ENCODE measurements around the gene CEBPA.

The CEBPA gene

DNA sequence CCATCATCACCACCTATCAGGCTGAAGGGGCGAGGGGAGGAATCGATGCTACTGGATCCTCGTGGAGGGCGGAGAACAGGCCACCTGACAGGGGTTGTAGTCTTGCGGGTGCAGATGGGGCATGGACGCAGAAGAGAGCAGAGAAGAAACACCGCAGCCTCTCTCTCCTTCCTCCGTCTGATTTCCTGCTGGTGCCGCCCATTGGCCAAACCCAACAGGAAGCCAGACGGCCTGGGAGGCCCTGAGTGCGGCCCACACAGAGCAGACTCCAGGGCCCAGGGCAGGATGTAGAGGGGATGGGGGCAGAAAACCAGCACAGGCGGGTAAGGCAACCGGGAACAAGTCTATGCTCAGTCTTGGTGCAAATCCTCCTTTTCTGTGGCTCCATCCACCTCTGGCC lies 15.4 kb downstream of the CEBPA start:
- DNase-seq: peak in 2 of 5 experiments; percentile 6 to 42

DNA sequence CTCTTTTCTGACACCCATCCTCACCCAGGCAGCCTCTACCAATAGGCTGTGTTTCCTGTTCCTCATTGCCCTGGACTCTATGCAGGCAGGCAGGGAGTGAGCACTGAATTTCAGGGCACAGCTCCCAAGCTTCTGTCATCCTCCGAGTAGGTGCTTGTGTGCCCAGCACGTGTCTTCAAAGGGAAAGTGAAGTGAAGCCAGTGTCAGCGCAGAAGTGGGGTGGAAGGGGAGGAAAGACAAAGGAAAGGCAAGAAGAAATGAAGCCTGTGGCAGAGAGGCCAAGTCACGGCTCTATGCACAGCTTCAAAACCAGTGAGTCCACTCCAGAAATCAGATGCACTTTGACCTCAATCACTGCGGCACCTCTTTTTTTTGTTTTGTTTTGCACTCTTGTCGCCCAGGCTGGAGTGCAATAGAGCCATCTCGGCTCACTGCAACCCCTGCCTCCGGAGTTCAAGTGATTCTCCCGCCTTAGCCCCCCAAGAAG lies 16.9 kb downstream of the CEBPA start:
- DNase-seq: no peak

DNA sequence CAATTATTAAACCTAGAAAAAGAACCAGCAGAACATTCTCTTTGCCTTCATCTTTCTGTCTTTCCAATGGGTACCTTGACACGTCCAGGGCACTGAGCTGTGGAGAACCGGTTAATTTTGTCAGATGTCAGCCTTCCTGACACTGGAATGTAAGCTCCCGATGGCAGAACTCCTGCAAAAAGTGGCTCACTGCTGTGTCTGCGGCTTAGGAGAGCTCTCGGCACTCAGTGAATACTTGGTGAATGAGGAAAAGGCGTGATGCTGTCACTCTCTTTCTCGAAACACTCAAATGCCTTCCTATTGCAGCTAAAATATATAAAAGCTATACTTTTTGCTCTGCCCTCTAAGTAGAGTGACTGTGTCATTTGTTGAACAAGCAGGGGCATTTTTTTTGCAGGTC lies 17.6 kb downstream of the CEBPA start:
- no peak for DNase-seq

DNA sequence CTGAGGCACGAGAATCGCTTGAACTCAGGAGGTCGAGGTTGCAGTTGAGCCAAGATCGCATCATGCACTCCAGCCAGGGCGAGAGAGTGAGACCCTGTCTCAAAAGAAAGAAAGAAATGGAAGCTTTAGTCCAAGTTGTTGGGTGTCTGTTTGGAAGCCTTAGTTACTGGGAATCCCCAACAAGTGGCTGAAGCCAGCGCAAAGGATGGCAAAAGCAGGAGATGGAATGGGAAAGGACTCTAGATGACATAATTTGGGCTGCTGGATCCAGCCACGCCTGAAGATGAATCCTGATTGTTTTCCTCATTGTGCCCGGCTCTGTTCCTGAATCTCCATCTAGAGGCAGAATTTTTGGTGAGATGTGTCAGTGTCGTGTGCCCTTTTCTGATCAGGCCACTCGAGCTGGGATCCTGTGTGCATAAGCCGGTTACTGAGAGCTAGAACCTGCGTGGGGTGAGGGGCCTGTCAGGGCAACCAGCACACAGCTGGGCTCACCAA lies 18.1 kb downstream of the CEBPA start:
- no peak for DNase-seq

DNA sequence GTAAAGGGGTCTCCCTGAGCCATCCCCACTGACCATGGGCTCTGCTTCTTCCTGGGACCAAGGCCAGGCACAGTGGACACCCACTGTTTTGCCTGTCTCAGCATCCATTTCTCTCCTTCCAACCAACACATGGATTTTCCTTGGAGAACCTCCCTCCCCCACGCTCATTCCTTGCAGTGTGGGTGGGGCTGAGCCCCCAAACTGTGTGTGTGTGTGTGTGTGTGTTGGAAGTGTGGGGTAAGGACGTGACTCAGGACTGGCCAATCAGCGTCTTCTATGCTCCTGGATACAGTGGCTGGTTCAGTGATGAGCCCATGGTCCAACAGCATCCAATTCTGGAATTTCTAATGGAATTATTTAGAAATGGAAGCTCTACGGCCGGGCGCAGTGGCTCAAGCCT lies 18.7 kb downstream of the CEBPA start:
- DNase-seq: no peak

DNA sequence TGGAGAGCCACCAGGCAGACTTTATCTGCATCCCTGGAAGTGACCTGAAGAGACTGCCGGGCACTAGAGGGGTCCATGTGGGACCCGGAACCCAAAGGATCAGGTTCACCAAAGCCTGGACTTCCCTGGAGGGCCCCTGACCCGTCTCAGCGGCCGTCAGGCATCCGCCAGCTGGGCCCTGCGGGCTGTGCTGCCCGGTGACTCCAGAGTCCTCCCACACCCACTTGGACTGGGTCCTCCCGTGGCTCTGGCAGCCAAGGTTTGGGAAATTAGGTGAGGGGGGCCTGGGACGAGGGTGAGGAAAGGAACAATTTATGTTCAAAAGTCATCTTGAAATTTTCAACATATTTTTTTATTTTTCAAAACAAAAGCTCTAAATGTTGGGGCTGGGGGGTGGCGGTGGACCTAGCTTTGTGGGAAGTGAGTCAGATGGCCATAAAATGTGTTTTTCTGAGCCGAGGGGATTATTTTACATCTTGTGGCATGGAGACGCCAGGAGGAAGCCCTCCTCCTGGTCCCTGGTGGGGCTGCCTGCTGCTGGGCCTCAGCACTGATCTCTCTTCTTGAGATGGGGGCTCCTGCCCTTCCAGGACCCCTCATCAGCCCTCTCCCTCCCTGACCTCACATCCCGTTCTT lies 20.2 kb downstream of the CEBPA start:
- no peak for DNase-seq

DNA sequence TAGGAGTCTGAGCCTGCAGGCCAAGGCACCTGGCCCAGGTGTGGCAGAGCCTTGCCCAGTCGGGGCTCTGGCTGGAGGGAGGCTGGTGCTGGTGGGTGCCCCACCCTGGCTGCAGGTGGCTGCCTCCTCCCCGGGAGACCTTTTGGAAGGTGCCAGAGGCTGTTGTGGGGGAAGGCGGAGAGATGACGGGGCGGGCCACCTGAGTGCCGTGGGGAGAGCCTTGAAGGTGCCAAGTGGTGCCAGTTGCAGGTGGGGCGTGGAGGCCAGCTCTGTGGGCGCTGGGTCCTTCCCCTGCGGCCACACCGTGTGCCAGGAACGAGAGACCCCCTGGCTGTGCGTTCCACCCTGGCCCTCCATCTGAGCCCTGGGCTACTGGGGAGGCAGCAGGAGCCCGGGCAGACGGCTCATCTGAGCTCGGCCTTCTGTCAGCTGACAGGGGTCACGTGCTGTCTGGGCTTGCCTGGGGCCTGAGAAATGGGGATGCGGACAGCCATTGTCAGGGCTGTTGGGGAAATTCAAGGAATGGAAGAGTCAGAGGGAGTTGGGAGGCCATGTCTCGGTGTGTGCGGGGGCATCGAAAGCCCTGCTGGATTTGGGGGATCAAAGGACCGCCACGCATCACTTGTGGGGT lies 20.9 kb downstream of the CEBPA start:
- DNase-seq: no peak

DNA sequence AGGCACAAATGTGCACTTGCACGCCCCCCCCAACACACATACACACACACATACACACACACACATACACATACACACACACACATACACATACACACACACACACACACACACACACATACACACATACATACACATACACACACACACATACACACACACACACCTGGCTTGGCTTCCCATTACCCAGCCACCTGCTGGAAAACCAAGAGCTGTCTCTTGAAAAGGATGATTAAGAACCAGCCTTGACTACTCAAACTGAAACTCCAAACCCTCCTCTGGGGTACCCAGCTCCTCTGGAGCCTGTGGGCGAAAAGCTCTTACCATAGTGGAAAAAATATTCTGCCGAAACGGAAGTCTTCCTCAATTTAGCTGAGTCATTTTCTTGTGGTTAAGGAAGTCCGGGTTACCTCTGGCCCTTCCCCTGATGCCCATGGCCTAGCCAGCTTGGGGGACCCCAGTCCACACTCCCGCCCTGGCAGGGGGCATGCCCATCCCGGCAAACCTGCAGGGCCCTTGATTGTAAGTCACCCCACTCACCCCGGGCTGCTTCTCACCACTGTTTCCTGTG lies 21.9 kb downstream of the CEBPA start:
- DNase-seq: peak in 1 of 5 experiments; percentile 91

DNA sequence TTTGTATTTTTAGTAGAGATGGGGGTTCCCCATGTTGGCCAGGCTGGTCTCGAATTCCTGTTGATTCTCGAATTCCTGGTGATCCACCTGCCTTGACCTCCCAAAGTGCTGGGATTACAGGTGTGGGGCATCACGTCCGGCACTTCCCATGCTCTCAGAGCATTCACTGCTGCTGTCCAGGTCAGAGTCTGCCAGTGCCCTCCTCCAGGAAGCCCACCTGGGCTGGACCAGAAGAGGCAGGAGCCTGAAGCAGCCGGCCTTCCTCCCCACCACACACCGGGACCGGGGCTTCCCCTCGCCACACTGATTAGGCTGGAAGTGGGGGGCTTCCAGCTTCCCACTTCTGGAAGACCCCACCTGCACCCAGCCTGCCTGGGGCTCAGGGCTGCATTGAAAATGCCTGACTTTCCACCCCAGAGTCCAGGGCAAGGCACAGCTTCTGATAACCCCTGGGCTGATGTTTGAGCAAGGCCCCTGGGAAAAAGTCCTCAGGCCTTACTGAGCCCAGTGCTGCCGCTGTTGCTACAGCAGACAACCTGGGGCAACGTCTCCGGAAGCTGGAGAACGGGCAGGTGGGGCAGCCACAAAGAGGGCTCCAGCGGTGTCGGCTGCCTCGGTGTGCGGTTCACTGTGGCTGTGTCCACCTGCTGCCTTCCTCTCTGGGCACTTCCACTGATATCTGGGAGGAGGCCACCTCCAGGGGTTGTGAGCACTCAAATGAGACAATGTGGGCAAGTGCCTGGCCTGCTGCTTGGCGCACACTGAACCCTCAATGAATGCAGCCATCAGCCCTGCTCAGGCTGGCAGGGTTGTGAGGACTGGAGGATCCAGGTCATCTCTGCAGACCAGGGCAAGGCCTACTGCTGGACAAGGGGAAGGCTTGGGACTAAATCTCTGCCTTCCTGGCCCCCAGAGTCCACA lies 22.6 kb downstream of the CEBPA start:
- no peak for DNase-seq

DNA sequence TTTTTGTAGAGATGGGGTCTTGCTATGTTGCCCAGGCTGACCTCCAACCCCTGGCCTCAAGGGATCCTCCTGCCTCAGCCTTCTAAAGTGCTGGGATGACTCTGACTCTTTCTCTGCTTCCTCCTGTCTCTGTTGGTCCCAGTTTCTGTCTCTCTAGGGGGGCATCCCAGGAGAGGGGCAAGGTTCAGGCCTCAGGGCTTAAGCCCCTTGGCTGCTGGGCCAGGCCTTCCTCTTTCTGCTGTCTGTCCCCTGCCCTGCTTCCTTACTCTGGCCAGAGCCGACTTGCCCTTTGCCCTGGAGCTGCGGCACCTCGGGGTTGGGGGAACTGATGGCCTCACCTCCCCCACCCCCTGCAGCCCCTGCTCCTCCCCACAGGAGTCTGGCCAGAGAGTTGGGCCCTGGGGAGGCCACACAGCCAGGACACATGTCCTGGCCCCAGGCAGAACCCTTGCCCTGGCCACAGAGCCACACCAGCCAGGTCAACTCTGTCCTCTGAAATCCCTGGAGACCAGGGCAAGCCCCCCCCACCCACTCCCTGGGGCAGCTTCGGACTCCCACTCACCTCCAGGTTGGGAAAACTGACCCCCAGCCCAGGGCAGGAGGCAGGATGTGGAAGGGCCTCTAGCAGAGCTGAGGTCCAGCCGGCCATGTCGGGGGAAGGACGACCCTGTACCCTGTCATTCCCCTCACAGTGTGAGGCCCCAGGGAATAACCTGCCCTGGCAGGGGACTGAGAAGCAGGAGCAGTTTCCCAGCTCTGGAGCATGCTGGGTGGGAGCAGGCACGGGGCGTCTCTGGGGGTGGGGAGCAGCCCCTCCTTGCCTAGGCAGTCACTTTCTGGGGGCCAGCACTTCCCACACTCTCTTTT lies 23.7 kb downstream of the CEBPA start:
- no peak for DNase-seq

DNA sequence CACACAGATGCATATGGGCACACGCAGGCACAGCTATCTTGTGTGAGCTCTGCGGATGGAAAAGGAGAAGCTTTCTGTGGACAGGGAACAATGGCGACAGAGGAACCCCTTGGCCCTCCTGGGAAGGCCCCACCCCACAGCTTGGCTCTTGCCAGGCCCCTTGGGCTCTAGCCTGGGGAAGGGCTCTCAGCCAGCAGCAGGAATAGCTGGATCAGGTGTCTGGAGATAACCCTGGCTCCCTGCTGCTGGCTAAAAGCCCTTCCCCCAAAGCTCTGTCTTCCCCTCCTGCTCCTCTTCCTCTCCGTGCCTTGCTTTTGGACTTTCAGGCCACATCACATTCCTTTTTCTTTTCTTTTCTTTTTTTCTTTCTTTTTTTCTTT lies 24.3 kb downstream of the CEBPA start:
- no peak for DNase-seq

DNA sequence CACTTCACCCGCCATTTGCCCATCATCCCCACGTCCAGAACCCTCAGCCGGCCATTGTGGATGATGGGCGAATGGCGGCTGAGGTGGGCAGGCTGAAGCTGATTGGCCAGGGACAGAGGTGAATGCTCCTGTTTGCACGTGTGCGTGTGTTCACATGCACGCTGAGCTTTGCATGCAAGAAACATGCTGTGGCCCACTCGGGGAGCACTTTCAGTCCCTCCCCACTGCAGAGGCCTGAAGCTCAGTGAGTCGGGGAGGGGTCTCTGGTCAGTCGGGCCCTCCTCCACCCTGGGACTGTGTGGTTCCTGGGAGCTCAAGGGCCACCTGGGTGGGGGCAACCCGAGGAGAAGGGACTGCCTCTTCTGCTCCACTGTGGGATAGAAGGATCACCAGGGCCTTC lies 24.9 kb downstream of the CEBPA start:
- DNase-seq: no peak

DNA sequence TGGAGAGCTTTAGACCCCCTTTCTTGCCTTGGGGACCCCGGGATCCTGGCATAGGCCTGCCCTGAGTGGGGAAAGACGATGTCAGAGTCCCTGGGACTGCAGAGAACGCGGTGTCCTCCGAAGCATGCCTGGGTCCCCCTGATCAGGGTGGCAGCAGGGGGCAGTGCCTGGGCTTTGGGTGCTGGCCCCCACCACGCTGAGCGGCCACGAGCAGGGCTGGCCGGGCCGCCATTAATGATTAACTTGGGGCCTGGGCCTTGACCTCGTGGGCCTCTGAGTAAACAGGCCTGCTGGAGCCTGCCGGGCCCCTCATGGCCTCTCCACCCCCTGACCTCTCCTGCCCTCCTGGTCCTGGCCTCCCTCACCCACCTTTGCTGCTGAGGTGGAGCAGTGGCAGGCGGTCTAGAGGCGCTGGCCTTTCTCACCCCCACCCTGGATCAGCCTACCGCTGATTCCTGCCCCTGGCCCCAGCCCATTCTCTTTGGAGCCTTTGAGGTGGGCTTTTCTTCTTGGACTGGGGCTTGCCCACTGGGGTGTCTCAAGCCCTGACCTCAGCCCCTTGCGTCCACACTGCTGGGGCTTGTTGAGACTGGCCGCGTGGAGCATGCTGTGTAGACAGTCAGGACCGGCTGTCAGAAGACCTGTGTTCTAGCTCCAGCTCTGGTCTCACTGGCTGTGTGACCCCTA lies 26.3 kb downstream of the CEBPA start:
- DNase-seq: no peak

DNA sequence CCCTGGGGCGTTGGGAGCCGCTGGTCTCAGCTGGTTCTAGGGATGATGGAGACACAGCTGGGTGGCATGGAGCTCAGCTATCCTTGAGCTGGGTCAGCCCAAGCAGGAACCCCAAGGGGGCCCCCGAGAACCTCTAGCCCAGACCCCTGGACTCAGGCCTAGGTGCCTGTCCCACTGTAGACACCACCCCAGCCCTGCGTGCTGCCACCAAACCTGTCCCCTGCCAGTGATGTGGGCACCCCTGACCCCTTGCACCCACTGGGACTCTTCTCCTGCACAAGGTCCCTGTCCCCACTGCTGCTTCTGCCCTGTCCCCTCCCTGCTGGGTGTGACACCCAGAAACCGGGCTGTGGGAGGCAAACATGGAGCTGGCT lies 26.8 kb downstream of the CEBPA start:
- DNase-seq: no peak

DNA sequence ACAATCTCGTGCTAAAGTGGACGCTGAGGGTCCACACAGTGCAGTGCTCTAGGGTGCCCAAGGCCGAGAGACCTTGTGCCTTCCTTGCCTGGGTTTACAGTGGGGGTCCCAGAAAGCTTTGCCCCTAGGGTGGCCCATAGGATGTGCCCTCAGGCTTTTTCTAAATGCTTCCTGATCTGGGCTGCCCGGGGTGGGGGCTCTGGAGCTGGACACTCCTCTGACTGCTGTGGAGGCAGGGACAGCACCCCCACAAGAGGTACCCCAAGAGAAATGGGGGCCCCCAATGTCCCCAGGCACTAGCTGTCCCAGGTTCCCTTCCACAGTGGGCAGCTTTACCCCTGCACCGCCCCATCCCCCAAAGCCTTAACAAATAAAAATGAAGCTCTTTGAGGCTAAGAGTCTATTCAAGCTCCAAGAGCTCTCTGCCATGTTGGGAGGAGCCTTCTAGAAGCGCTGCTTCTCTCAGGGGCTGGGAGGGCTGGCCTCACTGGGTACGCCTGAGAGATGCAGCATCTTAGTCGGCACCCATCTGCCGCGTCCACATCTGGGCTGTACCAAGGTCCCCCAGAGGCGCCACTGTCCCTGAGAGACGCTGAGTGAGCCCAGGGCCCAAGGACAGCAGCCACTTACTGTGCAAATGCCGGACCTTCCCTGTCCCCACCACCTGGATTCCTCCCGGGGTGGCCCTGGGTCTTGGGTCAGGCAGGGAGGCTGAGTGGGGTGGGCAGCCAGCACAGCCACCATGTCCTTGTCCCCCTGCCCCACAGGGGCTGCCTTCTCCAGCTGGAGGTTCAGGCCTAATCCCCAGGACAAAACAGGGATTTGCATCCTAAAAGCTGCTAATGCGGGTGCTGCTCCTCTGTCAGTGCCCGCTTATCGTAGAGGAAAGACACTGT lies 27.4 kb downstream of the CEBPA start:
- no peak for DNase-seq

DNA sequence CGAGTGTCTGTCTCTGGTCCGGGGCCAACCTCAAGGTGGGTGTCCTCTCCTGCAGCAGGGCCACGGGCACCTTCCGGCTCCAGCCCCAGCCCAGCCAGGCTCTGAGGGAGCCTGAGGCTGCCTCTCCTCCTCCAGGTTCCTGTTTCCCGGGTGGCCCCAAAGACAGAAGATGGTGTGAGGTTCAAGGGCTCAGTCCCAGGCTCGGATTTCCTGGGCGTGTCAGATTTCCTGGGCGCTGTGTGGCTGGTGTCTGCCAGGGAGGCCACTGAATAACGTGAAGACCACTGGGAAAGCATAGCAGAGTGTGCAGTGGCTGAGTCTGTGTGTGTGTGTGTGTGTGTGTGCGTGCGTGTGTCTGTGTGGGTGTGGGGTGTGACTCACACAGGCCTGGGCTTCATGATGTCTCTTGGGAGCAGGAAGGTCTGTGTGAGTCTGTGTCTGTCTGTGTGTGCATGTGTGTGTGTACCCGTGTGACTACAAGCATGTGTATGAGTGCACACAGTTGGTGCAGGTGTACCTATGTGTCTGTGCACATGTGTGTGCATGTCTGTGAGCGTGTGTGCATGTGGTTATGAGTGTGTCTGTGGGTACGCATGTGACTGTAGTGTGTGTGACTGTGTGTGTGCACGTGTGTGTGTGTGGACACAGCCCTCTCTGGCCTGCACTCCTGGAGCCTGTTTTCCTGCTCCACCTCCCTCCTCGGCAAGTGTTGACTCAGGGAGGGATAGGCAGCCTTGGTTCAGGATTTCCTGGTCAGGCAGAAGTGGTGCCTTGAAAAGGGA lies 28.3 kb downstream of the CEBPA start:
- peak in 2 of 5 experiments; percentile 20 to 55 for DNase-seq

DNA sequence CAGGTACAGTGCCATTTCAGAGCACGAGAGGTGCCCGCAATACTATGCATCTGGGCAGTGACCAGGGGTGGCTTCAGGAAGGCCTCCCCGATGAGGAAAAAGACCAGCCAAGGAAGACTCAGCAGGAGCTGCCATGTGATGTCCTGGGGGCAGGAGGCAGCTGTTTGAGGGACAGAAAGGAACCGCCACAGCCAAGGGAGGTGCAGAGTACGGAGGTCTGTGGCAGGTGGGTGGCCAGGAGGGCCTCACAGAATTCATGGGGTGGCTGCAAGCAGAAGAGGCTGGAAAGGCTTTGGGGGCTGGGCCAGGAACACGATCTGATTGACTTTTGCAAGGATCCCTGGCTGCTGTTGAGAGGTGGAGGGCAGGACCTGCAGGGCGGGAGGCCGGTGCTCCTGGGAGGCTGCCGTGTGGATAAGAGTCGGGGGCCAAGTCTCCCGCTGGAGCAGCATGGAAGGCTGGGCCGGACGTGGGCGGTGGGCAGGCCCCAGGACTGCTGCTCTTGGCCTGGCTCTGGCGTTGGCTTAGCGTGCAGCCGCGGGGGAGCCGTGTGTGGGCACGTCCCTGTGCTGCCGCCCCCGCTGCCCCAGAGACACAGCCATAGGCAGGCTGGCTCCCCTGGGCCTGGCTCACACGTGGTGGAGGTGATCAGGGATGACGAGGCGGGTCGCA lies 29.1 kb downstream of the CEBPA start:
- DNase-seq: no peak

DNA sequence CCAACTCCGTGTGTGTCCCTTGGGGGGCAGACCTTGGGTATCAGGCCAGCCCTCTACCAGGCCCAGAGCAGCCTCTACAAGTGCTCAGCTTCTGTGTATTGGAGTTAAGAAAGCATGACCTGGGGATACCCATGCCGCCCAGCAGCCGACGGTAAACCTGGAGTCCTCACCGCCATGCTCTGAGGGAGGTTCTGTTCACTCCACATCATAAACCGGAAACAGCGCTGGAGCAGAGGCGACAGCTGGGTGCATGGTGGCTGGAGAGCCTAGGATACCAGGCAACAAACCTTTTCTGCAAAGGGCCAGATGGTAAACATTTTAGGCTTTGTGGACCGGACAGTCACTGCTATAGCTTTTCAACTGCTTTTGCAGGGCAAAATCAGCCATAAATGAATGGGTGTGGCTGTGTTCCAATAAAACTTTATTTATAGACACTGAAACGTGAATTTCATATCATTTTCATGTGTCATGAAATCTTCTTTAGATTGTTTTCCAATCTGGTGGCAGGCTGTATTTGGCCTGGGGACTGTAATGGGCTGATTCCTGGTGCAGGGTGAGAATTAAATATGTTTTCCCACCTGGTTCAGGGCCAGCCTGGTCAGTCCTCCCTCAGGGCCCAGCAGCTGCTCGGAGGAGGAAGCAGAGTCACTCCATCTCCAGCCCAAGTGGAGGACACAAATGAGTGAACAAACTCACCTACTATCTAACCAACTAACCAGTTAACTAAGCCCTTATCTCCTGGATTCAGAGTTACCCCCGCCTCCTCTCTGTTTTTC lies 30.9 kb downstream of the CEBPA start:
- DNase-seq: no peak

All from T-helper 2 cell (primary cell).